Activated naive CD8-positive, alpha-beta T cell (primary cell): ENCODE data around the gene EHBP1.

ENCODE experiments used
- H3K27ac Mint-ChIP-seq: one replicate; pipeline ENCODE4 v1.8.0; 2021; ENCODE audit warnings: mixed read lengths
- H3K27me3 Mint-ChIP-seq: one replicate; pipeline ENCODE4 v1.8.0; 2021; ENCODE audit warnings: mixed read lengths
- H3K36me3 Mint-ChIP-seq: one replicate; pipeline ENCODE4 v1.8.0; 2021; ENCODE audit warnings: mixed read lengths
- H3K4me1 Mint-ChIP-seq: one replicate; pipeline ENCODE4 v1.8.0; 2021; ENCODE audit warnings: low read depth, mixed read lengths
- H3K4me3 Mint-ChIP-seq: one replicate; pipeline ENCODE4 v1.8.0; 2021; ENCODE audit warnings: mild to moderate bottlenecking, mixed read lengths
- H3K9me3 Mint-ChIP-seq: one replicate; pipeline ENCODE4 v1.8.0; 2021; ENCODE audit warnings: low read depth, mixed read lengths

EHBP1 gene

DNA sequence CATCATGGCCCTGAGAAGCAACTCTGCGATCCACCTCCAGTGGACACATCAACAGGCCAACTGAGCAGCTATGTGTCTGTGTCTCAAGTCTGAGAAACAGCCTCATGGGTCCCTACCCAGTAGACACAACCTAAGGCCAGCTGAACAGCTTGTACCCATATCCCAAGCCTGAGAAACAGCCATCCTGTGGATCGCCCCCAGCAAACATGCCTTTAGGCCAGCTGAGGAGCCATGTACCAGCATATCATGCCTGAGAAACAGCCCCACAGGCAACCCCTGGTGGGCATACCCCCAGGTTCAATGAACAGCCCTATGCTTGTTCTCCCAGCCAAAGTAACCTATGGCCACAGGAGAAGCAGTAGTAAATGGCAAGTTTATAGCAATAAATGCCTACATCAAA, 218.4 kb downstream of the EHBP1 start:
- H3K27ac Mint-ChIP-seq, result no peak overlapping the region
- no peak overlapping the region for H3K4me3 Mint-ChIP-seq
- no peaks in the 10 kb centered on the region for H3K4me1 Mint-ChIP-seq
- H3K9me3 Mint-ChIP-seq, result peaks cover 31% of the 10 kb centered on the region
- peaks cover 39% of the 10 kb centered on the region for H3K36me3 Mint-ChIP-seq
- no peaks in the 10 kb centered on the region for H3K27me3 Mint-ChIP-seq

GRCh38 chr2:62928015-62928414, 222.5 kb downstream of the EHBP1 start:
- H3K4me1 Mint-ChIP-seq, result no peaks in the 10 kb centered on the region
- no peak overlapping the region for H3K27ac Mint-ChIP-seq
- H3K27me3 Mint-ChIP-seq, result no peaks in the 10 kb centered on the region
- H3K4me3 Mint-ChIP-seq, result no peak overlapping the region
- peaks cover 14% of the 10 kb centered on the region for H3K9me3 Mint-ChIP-seq
- H3K36me3 Mint-ChIP-seq, result peaks cover 15% of the 10 kb centered on the region

GRCh38 chr2:62931536-62931935, 226.0 kb downstream of the EHBP1 start:
- Mint-ChIP-seq H3K9me3 (no peaks in the 10 kb centered on the region), H3K36me3 (peaks cover 3% of the 10 kb centered on the region), H3K4me1 (no peaks in the 10 kb centered on the region), H3K27me3 (no peaks in the 10 kb centered on the region), H3K4me3 (no peak overlapping the region), H3K27ac (no peak overlapping the region)

- Mint-ChIP-seq H3K4me1 (no peaks in the 10 kb centered on the region), H3K4me3 (no peak overlapping the region), H3K9me3 (no peaks in the 10 kb centered on the region), H3K27ac (no peak overlapping the region), H3K27me3 (no peaks in the 10 kb centered on the region), H3K36me3 (no peaks in the 10 kb centered on the region)
Measured at GRCh38 chr2:62933398-62933917, 227.9 kb downstream of the EHBP1 start.

DNA sequence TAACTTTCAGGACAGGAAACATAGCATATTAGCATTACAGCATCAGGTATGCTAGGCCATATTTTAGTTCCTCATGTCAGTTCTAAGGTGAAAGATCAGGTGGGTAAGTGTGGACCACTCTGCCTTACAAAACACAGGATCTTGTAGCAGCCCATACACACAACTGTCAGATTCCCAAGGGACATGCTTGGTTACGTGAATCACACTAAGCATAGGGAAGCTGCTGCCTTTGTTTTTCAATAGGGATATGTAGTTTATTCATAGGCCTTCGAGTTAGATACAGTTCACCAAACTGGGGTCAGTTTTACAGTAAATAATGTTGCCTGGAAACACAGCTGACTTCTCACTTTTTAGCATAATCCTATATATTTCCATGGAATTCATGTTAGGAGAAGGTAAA, 229.0 kb downstream of the EHBP1 start:
- Mint-ChIP-seq H3K27ac (no peak overlapping the region), H3K4me1 (no peaks in the 10 kb centered on the region), H3K9me3 (no peaks in the 10 kb centered on the region), H3K27me3 (no peaks in the 10 kb centered on the region), H3K36me3 (peaks cover 2% of the 10 kb centered on the region), H3K4me3 (no peak overlapping the region)

- Mint-ChIP-seq H3K27ac (no peak overlapping the region), H3K9me3 (no peaks in the 10 kb centered on the region), H3K27me3 (no peaks in the 10 kb centered on the region), H3K36me3 (peaks cover 5% of the 10 kb centered on the region), H3K4me3 (no peak overlapping the region), H3K4me1 (no peaks in the 10 kb centered on the region)
Measured at GRCh38 chr2:62938126-62938525, 232.6 kb downstream of the EHBP1 start.

DNA sequence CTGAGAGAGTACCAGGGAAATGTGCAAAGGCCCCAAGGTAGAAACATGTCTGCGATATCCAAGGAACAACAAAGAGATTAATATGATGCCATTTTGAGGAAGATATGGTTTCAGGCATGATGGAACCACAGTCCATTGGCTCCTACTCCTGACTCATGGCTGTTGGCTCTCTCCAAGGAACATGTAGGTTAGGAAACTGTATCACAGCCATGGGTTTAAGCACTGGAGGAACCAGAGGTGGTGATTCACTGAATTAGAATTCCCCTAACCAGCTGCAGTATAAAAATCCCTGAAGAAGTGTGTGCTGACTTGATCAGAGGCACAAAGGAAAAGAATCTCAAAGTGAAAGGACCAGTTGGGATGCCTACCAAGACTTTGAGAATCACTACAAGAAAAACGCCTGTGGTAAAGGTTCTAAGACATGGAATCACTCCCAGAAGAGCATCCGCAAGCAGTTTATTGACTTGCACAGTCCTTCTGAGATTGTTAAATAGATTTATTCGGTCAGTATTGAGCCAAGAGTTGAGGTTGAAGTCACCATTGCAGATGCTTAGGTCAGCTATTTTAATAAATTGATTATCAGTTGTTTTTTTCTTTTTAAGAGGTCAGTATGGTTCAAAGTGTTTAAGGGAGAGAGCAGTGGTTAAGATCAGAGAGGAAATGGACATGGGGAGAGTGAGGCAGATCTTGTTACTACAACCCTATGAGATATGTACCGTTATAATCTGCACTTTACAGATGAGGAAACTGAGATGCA, 234.4 kb downstream of the EHBP1 start:
- H3K36me3 Mint-ChIP-seq, result peaks cover 9% of the 10 kb centered on the region
- no peaks in the 10 kb centered on the region for H3K4me1 Mint-ChIP-seq
- no peaks in the 10 kb centered on the region for H3K9me3 Mint-ChIP-seq
- H3K4me3 Mint-ChIP-seq, result no peak overlapping the region
- H3K27me3 Mint-ChIP-seq, result no peaks in the 10 kb centered on the region
- H3K27ac Mint-ChIP-seq, result no peak overlapping the region

GRCh38 chr2:62940697-62941096, 235.2 kb downstream of the EHBP1 start:
- H3K9me3 Mint-ChIP-seq, result no peaks in the 10 kb centered on the region
- H3K4me3 Mint-ChIP-seq, result no peak overlapping the region
- no peak overlapping the region for H3K27ac Mint-ChIP-seq
- H3K36me3 Mint-ChIP-seq, result peaks cover 9% of the 10 kb centered on the region
- H3K27me3 Mint-ChIP-seq, result no peaks in the 10 kb centered on the region
- no peaks in the 10 kb centered on the region for H3K4me1 Mint-ChIP-seq

GRCh38 chr2:62941413-62941812, 235.9 kb downstream of the EHBP1 start:
- Mint-ChIP-seq H3K4me1 (no peaks in the 10 kb centered on the region), H3K4me3 (no peak overlapping the region), H3K36me3 (peaks cover 11% of the 10 kb centered on the region), H3K27ac (no peak overlapping the region), H3K9me3 (no peaks in the 10 kb centered on the region), H3K27me3 (no peaks in the 10 kb centered on the region)

GRCh38 chr2:62944362-62944761, 238.8 kb downstream of the EHBP1 start:
- Mint-ChIP-seq H3K4me1 (no peaks in the 10 kb centered on the region), H3K9me3 (no peaks in the 10 kb centered on the region), H3K36me3 (peaks cover 17% of the 10 kb centered on the region), H3K27ac (no peak overlapping the region), H3K27me3 (no peaks in the 10 kb centered on the region), H3K4me3 (no peak overlapping the region)

- Mint-ChIP-seq H3K4me1 (no peaks in the 10 kb centered on the region), H3K9me3 (no peaks in the 10 kb centered on the region), H3K4me3 (no peak overlapping the region), H3K36me3 (peaks cover 19% of the 10 kb centered on the region), H3K27ac (no peak overlapping the region), H3K27me3 (no peaks in the 10 kb centered on the region)
Measured at GRCh38 chr2:62947403-62947802, 241.9 kb downstream of the EHBP1 start.

DNA sequence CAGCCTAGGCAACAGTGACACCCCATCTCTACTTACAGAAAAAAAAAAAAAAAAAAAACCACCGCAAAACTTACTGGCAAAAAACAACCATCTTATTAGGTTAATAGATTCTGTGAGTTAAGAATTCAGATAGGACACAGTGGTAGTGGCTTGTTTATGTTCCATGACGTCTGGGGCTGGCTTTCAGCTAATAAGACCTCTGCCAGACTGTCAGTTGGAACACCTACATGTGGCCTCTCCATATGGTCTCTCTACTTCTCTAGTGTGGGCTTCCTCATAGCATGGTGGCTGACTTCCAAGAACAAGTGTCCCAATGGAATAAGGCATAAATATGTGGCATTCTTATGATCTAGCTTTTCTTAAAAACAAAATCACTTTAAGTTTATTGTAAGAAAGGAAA, 251.1 kb downstream of the EHBP1 start:
- Mint-ChIP-seq H3K27me3 (no peaks in the 10 kb centered on the region), H3K9me3 (no peaks in the 10 kb centered on the region), H3K4me1 (no peaks in the 10 kb centered on the region), H3K27ac (no peak overlapping the region), H3K4me3 (no peak overlapping the region), H3K36me3 (peaks cover 24% of the 10 kb centered on the region)

- no peaks in the 10 kb centered on the region for H3K27me3 Mint-ChIP-seq
- H3K9me3 Mint-ChIP-seq, result no peaks in the 10 kb centered on the region
- H3K27ac Mint-ChIP-seq, result no peak overlapping the region
- H3K4me1 Mint-ChIP-seq, result no peaks in the 10 kb centered on the region
- H3K36me3 Mint-ChIP-seq, result peaks cover 21% of the 10 kb centered on the region
- no peak overlapping the region for H3K4me3 Mint-ChIP-seq
Measured at GRCh38 chr2:62958206-62958605, 252.7 kb downstream of the EHBP1 start.

DNA sequence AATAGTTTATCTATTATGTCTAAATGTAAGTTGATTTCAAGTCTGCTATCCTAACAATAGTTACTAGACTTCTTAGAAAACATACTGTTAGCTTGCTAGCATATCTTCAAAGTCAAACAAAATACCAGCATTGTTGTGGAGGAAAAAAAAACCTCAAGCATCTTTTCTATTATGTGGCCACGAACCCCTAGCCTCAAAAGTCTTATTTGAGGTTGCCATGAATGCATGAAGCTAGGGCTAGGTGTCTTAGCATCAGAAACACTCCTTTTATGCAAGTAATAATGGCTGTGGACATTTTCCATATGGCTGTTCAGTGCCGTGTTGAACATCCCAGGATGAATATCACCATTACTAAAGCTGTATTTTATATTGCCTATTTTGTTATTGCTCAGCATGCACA, 258.5 kb downstream of the EHBP1 start:
- no peak overlapping the region for H3K4me3 Mint-ChIP-seq
- H3K27ac Mint-ChIP-seq, result no peak overlapping the region

DNA sequence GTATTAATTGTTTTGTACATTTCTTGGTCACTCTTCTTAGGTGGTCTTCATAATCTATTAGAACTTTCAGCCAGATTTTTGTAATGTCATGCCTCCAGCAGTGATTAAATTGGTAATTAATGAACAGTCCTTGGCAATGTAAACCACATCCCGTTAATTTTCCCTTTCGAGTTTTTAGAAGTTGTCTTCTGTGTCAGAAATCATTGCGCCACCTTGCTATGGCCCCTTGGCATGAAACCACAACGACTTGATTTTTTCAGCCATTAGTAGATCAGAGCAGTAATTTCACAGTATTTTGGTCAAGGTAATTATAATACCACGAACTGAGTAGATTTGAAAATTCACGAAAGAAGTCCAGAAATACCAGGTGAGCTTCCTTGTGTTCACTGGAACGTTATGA, 259.2 kb downstream of the EHBP1 start:
- Mint-ChIP-seq H3K4me3 (no peak overlapping the region), H3K27me3 (no peaks in the 10 kb centered on the region), H3K9me3 (no peaks in the 10 kb centered on the region), H3K4me1 (no peaks in the 10 kb centered on the region), H3K36me3 (peaks cover 10% of the 10 kb centered on the region), H3K27ac (no peak overlapping the region)

More for the DNA sequence above, 258.5 kb downstream of the EHBP1 start:
- Mint-ChIP-seq H3K27me3 (no peaks in the 10 kb centered on the region), H3K9me3 (no peaks in the 10 kb centered on the region), H3K4me1 (no peaks in the 10 kb centered on the region), H3K36me3 (peaks cover 10% of the 10 kb centered on the region)

DNA sequence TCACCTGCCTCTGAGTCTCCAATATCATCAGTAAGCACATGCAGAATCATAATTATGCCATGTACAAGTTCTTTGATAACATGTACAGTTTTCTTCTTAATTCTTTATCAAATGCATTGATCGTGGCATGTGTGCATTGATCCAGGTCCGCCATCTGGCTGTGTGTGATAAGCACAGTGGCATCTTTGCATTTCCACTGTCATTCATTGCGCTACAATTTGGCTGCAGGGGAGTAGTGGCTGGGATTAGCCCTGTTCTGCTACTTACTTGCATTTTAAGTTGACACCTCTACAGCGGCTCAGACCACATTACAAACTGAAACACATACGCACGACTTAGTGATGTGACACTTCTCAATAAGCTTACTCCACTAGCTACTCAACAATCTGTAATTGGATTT, 261.5 kb downstream of the EHBP1 start:
- Mint-ChIP-seq H3K27ac (no peak overlapping the region), H3K9me3 (no peaks in the 10 kb centered on the region), H3K36me3 (peaks cover 11% of the 10 kb centered on the region), H3K4me3 (no peak overlapping the region), H3K4me1 (no peaks in the 10 kb centered on the region), H3K27me3 (no peaks in the 10 kb centered on the region)
